ENCODE results near the gene ZNF398. TPM values are rescaled to one million over a fixed set of nuclear protein-coding genes. Genes with fewer than 3 reads are reported as not detected.
A peak's percentile ranks its signal among the peaks of the same experiment; 100 is the strongest.
"Not testable (repeated sequence)": the region's sequence is repeated elsewhere in the genome, so short reads cannot be mapped to it uniquely, and the experiment has no call there.

Gene ZNF398
- total RNA-seq, 2 experiments from 2014 or later, result 7.2 to 8.7 TPM

GRCh38 chr7:149136118-149136517 is 11.1 kb upstream of the ZNF398 start:
- peaks cover 2% of the 10 kb centered on the region for H3K9me3 Mint-ChIP-seq
- no peak overlapping the region for H3K27ac Mint-ChIP-seq
- no peaks in the 10 kb centered on the region for H3K27me3 Mint-ChIP-seq
- ChIA-PET CTCF (interaction anchor here (0.8 to 2.5 kb wide), 3 partner anchors 10 to 71 kb away, joined by 3 to 7 read pairs (median 4); partner anchors contain the start of genes ZNF398 and ZNF425), POLR2A (interaction anchor here (0.6 to 1.1 kb wide), 5 partner anchors 9 to 319 kb away, joined by 3 to 5 read pairs (median 3); partner anchors contain the start of genes PDIA4 and ZNF398)
- ATAC-seq (no peak), DNase-seq (no peak)
- no peaks in the 10 kb centered on the region for H3K4me1 Mint-ChIP-seq (ENCODE audit: low read depth)
- H3K4me3 Mint-ChIP-seq, result no peak overlapping the region
- intact Hi-C loops (cut with micrococcal nuclease), result no loop called here
- H3K36me3 Mint-ChIP-seq (ENCODE audit: low read depth), result peaks cover 24% of the 10 kb centered on the region
- TF ChIP-seq, protein P1, sequence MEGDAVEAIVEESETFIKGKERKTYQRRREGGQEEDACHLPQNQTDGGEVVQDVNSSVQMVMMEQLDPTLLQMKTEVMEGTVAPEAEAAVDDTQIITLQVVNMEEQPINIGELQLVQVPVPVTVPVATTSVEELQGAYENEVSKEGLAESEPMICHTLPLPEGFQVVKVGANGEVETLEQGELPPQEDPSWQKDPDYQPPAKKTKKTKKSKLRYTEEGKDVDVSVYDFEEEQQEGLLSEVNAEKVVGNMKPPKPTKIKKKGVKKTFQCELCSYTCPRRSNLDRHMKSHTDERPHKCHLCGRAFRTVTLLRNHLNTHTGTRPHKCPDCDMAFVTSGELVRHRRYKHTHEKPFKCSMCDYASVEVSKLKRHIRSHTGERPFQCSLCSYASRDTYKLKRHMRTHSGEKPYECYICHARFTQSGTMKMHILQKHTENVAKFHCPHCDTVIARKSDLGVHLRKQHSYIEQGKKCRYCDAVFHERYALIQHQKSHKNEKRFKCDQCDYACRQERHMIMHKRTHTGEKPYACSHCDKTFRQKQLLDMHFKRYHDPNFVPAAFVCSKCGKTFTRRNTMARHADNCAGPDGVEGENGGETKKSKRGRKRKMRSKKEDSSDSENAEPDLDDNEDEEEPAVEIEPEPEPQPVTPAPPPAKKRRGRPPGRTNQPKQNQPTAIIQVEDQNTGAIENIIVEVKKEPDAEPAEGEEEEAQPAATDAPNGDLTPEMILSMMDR (IDR thresholded peaks at IDR 0.05), result no peak

DNA sequence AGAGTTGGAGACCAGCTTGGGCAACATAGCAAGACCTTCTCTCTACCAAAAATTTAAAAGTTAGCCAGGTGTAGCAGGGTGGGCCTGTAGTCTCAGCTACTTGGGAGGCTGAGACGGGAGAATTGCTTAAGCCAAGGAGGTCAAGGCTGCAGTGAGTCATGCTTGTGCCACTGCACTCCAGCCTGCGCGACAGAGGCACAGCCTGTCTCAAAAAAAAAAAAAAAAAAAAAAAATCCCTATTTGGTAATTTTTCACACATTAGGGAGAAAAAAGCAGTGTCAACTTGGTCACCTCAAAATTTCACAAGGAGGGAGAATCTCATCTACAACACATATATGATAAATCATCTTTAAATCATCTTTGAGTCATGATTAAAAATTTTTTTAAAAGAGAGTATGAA is 6.4 kb upstream of the ZNF398 start:
- no peak overlapping the region for H3K27ac Mint-ChIP-seq

DNA sequence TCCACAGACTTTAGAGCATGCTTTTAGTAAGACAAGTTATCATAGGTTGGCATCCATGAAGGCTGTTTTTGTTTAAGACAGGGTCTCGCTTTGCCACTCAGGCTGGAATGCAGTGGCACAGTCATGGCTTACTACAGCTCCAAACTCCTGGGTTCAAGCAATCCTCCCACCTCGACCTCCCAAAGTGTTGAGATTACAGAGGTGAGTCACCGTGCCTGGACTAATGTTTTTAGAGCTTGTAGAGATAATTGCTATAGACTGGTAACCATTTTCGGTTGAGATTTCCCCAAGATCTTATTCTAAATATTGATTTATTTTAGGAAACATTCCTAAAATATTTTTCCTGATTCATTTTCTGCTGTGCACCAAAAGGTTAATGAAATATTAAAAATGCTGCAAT is 5.4 kb upstream of the ZNF398 start:
- intact Hi-C loops (cut with micrococcal nuclease), result no loop called here
- no peak overlapping the region for H3K27ac Mint-ChIP-seq
- H3K27me3 Mint-ChIP-seq, result no peaks in the 10 kb centered on the region
- no peaks in the 10 kb centered on the region for H3K9me3 Mint-ChIP-seq
- ChIA-PET POLR2A (no interaction called here), CTCF (interaction anchor here (1.4 to 1.5 kb wide), 2 partner anchors 16 to 25 kb away, joined by 3 to 4 read pairs; no protein-coding TSS in a partner anchor)
- H3K4me3 Mint-ChIP-seq, result no peak overlapping the region
- TF ChIP-seq, protein P1 (IDR thresholded peaks at IDR 0.05), result no peak
- no peak for ATAC-seq
- peaks cover 12% of the 10 kb centered on the region for H3K4me1 Mint-ChIP-seq (ENCODE audit: low read depth)
- peaks cover 10% of the 10 kb centered on the region for H3K36me3 Mint-ChIP-seq (ENCODE audit: low read depth)
- DNase-seq, result no peak

More for the DNA sequence above, 6.4 kb upstream of the ZNF398 start:
- ATAC-seq (no peak), DNase-seq (no peak)
- intact Hi-C loops (cut with micrococcal nuclease), result no loop called here
- Mint-ChIP-seq H3K4me1 (ENCODE audit: low read depth) (peaks cover 10% of the 10 kb centered on the region), H3K27me3 (no peaks in the 10 kb centered on the region), H3K4me3 (no peak overlapping the region), H3K36me3 (ENCODE audit: low read depth) (peaks cover 8% of the 10 kb centered on the region), H3K9me3 (no peaks in the 10 kb centered on the region)
- TF ChIP-seq, protein P1 (IDR thresholded peaks at IDR 0.05), result no peak
- CTCF ChIA-PET, result interaction anchor here (1.5 kb wide), 1 partner anchor 26 kb away, joined by 3 read pairs; no protein-coding TSS in a partner anchor
- POLR2A ChIA-PET, result no interaction called here

DNA sequence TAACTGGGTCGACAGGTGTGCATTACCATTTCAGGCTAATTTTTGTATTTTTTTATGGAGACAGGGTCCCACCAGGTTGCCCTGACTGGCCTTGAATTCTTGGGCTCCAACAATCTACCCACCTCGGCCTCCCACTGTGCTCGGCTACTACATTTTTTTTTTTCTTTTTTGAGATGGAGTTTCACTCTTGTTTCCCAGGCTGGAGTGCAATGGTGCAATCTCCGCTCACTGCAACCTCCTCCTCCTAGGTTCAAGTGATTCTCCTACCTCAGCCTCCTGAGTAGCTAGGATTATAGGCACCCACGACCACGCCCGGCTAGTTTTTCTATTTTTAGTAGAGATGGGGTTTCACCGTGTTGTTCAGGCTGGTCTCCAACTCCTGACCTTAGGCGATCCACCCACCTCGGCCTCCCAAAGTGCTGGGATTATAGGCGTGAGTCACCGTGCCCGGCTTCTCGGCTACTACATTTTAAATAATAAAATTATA is 2.8 kb upstream of the ZNF398 start:
- H3K27me3 Mint-ChIP-seq; intact Hi-C loops (cut with micrococcal nuclease); H3K4me3 Mint-ChIP-seq: not testable (repeated sequence)

DNA sequence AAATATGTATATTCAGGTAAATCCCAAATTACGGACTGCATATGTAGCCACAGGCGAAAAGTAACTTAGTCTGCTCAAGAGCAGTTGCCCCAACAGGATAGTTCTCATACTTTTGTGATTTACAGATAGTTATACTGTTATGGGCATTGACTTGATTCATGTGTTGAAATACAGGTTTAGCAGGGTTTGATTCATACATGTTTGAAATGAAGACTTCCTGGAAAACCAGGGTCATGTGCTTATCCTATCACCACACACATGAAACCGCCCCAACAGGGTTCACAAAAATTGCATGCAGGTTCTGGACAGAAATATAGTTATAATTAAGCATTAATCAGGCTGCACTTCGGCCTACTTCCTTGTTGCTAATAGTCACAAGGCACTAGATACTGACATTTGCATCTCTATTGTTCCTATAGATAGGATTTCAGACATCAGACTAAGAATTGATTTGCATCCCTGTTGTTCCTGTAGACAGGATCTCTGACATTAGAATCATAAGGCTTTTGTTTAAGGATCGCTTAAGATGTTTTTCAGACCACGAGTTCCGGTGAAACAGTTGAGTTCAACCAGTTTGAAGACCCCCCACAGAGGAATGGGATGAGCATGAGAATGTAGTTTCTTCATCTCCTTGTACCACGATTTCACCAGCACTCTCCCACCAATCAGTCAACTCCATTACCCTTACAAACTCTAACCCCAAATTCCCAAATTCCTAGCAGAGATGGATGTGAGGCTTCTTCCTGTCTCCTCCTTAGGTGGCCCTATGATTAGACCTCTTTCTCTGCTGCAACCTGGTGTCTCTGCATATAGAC is 2.0 kb upstream of the ZNF398 start:
- H3K27ac Mint-ChIP-seq, result peak overlapping the region; percentile 19
- POLR2A ChIA-PET, result interaction anchor here (1.1 to 3.2 kb wide), 2 partner anchors 19 to 80 kb away, joined by 3 to 34 read pairs; partner anchors contain the start of gene ZNF425
- intact Hi-C loops (cut with micrococcal nuclease), result no loop called here
- H3K27me3 Mint-ChIP-seq, result no peaks in the 10 kb centered on the region
- CTCF ChIA-PET, result interaction anchor here (0.7 to 4.4 kb wide), 5 partner anchors 14 to 329 kb away, joined by 3 to 52 read pairs (median 9); partner anchors contain the start of gene ZNF425
- H3K4me1 Mint-ChIP-seq (ENCODE audit: low read depth), result peaks cover 24% of the 10 kb centered on the region
- TF ChIP-seq, protein P1 (IDR thresholded peaks at IDR 0.05), result no peak
- no peaks in the 10 kb centered on the region for H3K9me3 Mint-ChIP-seq
- no peak for DNase-seq
- peak overlapping the region; percentile 97 for H3K4me3 Mint-ChIP-seq
- H3K36me3 Mint-ChIP-seq (ENCODE audit: low read depth), result peaks cover 8% of the 10 kb centered on the region
- ATAC-seq, result no peak

More for the DNA sequence above, 2.8 kb upstream of the ZNF398 start:
- not testable (repeated sequence) for H3K27ac Mint-ChIP-seq; H3K9me3 Mint-ChIP-seq; DNase-seq; H3K36me3 Mint-ChIP-seq (ENCODE audit: low read depth); ATAC-seq
- CTCF ChIA-PET, result interaction anchor here (0.9 kb wide), 1 partner anchor 79 kb away, joined by 4 read pairs; no protein-coding TSS in a partner anchor
- POLR2A ChIA-PET, result interaction anchor here (0.9 kb wide), 1 partner anchor 19 kb away, joined by 3 read pairs; the partner anchor contains the start of gene ZNF425
- H3K4me1 Mint-ChIP-seq (ENCODE audit: low read depth), result peaks cover 20% of the 10 kb centered on the region
